ENCODE data around the gene NPAS3.

NPAS3 gene

GRCh38 chr14:33642080-33642479 lies 703.4 kb downstream of the NPAS3 start:
- TF ChIP-seq CTCF (IDR thresholded peaks at IDR 0.05; ENCODE audit: insufficient read depth, low read depth, low read length, missing control alignments), result no peak
- no peak for DNase-seq (ENCODE audit: low read depth)
- no peak overlapping the region for H3K4me3 ChIP-seq (ENCODE audit: low read length)

DNA sequence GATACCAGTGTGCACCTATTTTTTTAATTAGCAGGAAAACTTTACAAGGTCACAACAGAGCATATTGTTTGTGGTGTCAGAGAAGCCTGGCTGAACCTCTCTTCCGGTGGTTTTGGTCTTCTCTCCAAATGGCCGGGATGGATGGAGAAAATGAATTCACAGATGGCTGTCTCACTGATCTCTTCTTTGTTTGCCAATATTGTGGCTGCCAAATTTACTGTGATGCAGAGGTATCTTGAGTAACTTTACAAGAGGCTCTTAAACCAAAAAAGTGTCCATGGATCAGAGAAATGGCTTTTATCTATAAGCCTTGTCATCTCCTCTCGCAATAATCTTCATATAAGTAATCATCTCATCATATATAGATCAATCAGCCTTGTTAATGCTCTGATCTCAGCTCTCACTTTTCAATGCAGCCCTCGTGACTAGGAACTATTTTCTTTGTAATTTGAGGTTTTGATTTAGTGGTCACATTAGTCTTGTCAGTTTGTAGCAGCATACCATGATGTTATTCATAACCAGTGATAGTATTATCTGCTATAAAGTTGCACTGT lies 704.1 kb downstream of the NPAS3 start:
- no peak for TF ChIP-seq CTCF (IDR thresholded peaks at IDR 0.05; ENCODE audit: insufficient read depth, low read depth, low read length, missing control alignments)
- no peak for DNase-seq (ENCODE audit: low read depth)
- H3K4me3 ChIP-seq (ENCODE audit: low read length), result no peak overlapping the region

DNA sequence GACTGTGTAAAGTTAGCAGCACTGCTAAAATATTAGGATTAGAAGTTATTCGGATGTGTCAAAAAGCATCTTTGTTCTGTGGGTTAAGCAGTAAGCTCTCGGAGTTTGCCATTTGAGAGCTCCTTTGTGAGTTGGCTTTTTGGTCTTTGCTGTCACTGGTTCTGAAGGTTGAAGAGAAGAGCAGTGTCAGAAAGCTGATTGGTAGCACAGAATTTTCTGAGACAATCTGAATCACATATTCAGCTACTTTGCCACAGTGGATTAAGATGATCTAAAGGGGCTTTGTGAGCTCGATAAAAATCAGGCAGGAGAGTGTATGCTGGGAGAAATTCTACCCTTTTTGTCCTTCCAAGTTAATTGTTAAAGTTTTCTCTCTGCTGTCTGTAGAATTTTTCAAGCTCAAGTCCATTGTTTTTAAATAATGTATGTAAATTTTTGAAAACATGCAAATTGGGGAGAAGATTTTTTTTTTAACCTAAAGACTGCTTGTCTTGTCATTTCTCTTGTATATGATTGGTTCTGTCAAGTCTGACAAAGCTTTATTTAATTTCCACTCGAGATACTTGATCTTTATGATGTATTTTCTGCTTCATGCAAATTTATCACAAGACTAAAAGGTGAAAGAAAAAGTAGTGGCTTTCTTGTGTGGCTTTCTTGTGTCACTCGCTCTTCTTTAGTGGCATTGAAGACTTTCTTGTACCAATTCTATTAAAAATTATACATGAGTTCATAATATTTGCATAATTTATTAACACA lies 704.9 kb downstream of the NPAS3 start:
- no peak for TF ChIP-seq CTCF (IDR thresholded peaks at IDR 0.05; ENCODE audit: insufficient read depth, low read depth, low read length, missing control alignments)

GRCh38 chr14:33646692-33647260 lies 708.1 kb downstream of the NPAS3 start:
- H3K4me3 ChIP-seq (ENCODE audit: low read length), result no peak overlapping the region
- peak; percentile 76 for DNase-seq (ENCODE audit: low read depth)
- no peak for TF ChIP-seq CTCF (IDR thresholded peaks at IDR 0.05; ENCODE audit: insufficient read depth, low read depth, low read length, missing control alignments)

More for the DNA sequence above, 704.9 kb downstream of the NPAS3 start:
- H3K4me3 ChIP-seq (ENCODE audit: low read length), result no peak overlapping the region
- DNase-seq (ENCODE audit: low read depth), result no peak

DNA sequence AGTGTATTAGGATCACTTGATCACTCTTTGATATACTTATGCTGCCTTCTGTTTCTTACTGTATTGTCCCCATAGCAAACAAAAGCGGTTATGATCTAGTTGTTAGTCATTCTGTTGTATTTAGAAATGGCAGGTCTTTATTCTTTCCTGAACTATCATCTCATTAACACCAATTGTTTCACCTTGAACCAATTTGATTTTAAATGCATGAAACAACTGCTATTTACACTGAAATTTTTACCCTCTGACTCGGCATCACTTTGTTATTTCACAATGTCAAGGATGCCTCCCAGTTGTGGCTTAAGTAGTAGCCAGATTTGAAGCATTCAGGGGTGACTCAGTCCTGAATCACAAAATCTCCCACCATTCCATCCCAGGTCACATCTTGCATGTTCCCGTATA lies 708.7 kb downstream of the NPAS3 start:
- TF ChIP-seq CTCF (IDR thresholded peaks at IDR 0.05; ENCODE audit: insufficient read depth, low read depth, low read length, missing control alignments), result no peak
- H3K4me3 ChIP-seq (ENCODE audit: low read length), result no peak overlapping the region
- DNase-seq (ENCODE audit: low read depth), result peak; percentile 99

- no peak overlapping the region for H3K4me3 ChIP-seq (ENCODE audit: low read length)
- DNase-seq (ENCODE audit: low read depth), result no peak
- TF ChIP-seq CTCF (IDR thresholded peaks at IDR 0.05; ENCODE audit: insufficient read depth, low read depth, low read length, missing control alignments), result no peak
Measured at GRCh38 chr14:33650430-33650829, 711.8 kb downstream of the NPAS3 start.

All from epithelial cell of esophagus (primary cell).